HEK293 (cell line): ENCODE results near the gene PRKCE.

Experiments used
- CTCF ChIA-PET: fragments of 350-600 bp; formaldehyde crosslinking; extraction: SDS; loops from one replicate; lab custom pipeline; 2021; ENCODE audit warnings: antibody characterized with exemption; lab: Yijun Ruan, JAX
- POLR2A ChIA-PET: fragments of 300-600 bp; formaldehyde crosslinking; extraction: SDS; loops from one replicate; lab custom pipeline; 2020; ENCODE audit warnings: antibody characterized with exemption, inconsistent platforms; lab: Yijun Ruan, JAX
- H3K27ac ChIP-seq: fragments of 200-500 bp; sonication (Bioruptor generic); 2 replicates; pipeline ENCODE4 v1.5.1; 2014; ENCODE audit warnings: low read depth, low read length, control low read depth, inconsistent platforms; ENCODE audit errors: extremely low read depth
- H3K36me3 ChIP-seq, 2 experiments: fragments of 200-500 bp in 1 of 2; sonication (Bioruptor generic) in 1 of 2; 1 replicate in 1 of 2; 2 replicates in 1 of 2; pipeline ENCODE4 v1.5.1; 2014 to 2017; ENCODE audit warnings: inconsistent platforms in 2 of 2, low read length in 2 of 2; ENCODE audit not compliant: control insufficient read depth in 2 of 2, insufficient read depth in 1 of 2
- H3K4me1 ChIP-seq: fragments of 200-500 bp; sonication (Bioruptor generic); 2 replicates; pipeline ENCODE4 v1.5.1; 2014; ENCODE audit warnings: mild to moderate bottlenecking, low read length, inconsistent platforms; ENCODE audit not compliant: control insufficient read depth, insufficient read depth
- H3K4me3 ChIP-seq: 2 replicates; pipeline ENCODE4 v1.5.1; 2011; ENCODE audit warnings: low read depth, mild to moderate bottlenecking, control low read depth, low read length, moderate library complexity
- H3K9me3 ChIP-seq: fragments of 200-500 bp; sonication (Bioruptor generic); 2 replicates; pipeline ENCODE4 v1.5.1; 2014; ENCODE audit warnings: low read depth, low read length, inconsistent platforms; ENCODE audit not compliant: control insufficient read depth, insufficient read depth
- GLI2 ChIP-seq: fragments of 450-650 bp; formaldehyde crosslinking; IDR thresholded peaks from 2 replicates; pipeline ENCODE4; 2017; ENCODE audit warnings: missing biosample characterization, missing genetic modification characterization, low read depth, borderline replicate concordance
- ZBTB20 ChIP-seq: fragments of 450-650 bp; formaldehyde crosslinking; IDR thresholded peaks from 2 replicates; pipeline ENCODE4 v1.5.1; 2016; ENCODE audit warnings: missing biosample characterization, missing genetic modification characterization
- ZBTB8A ChIP-seq: fragments of 450-650 bp; formaldehyde crosslinking; IDR thresholded peaks from 2 replicates; pipeline ENCODE4 v1.5.1; 2016; ENCODE audit warnings: missing biosample characterization, missing genetic modification characterization
- ZNF404 ChIP-seq: fragments of 450-650 bp; formaldehyde crosslinking; IDR thresholded peaks from 2 replicates; pipeline ENCODE4 v1.5.1; 2017; ENCODE audit warnings: missing biosample characterization, missing genetic modification characterization
- ZNF707 ChIP-seq: fragments of 450-650 bp; formaldehyde crosslinking; IDR thresholded peaks from 2 replicates; pipeline ENCODE4 v1.5.1; 2016; ENCODE audit warnings: missing biosample characterization, missing genetic modification characterization
- ZNF791 ChIP-seq: fragments of 450-650 bp; formaldehyde crosslinking; IDR thresholded peaks from 2 replicates; pipeline ENCODE4 v1.5.1; 2016; ENCODE audit warnings: missing biosample characterization, missing genetic modification characterization
- ZNF843 ChIP-seq: fragments of 450-650 bp; formaldehyde crosslinking; IDR thresholded peaks from 2 replicates; pipeline ENCODE4 v1.5.1; 2016; ENCODE audit warnings: missing biosample characterization, missing genetic modification characterization
- TF ChIP-seq, protein P1 (sequence below): fragments of 450-650 bp; formaldehyde crosslinking; IDR thresholded peaks from 2 replicates; pipeline ENCODE4 v1.5.1; 2016; ENCODE audit warnings: missing biosample characterization, missing genetic modification characterization
- TF ChIP-seq, protein P2 (sequence below): fragments of 450-650 bp; formaldehyde crosslinking; IDR thresholded peaks from 2 replicates; pipeline ENCODE4 v1.5.1; 2016; ENCODE audit warnings: missing biosample characterization, missing genetic modification characterization, borderline replicate concordance
- TF ChIP-seq, protein P3 (sequence below): fragments of 450-650 bp; formaldehyde crosslinking; IDR thresholded peaks from 2 replicates; pipeline ENCODE4 v1.5.1; 2017; ENCODE audit warnings: missing biosample characterization, missing genetic modification characterization
- TF ChIP-seq, protein P4 (sequence below): fragments of 450-650 bp; formaldehyde crosslinking; IDR thresholded peaks from 2 replicates; pipeline ENCODE4 v1.5.1; 2017; ENCODE audit warnings: missing biosample characterization, missing genetic modification characterization
- TF ChIP-seq, protein P5 (sequence below): fragments of 450-650 bp; formaldehyde crosslinking; IDR thresholded peaks from 2 replicates; pipeline ENCODE4 v1.5.1; 2017; ENCODE audit warnings: missing biosample characterization, missing genetic modification characterization

The PRKCE gene

DNA sequence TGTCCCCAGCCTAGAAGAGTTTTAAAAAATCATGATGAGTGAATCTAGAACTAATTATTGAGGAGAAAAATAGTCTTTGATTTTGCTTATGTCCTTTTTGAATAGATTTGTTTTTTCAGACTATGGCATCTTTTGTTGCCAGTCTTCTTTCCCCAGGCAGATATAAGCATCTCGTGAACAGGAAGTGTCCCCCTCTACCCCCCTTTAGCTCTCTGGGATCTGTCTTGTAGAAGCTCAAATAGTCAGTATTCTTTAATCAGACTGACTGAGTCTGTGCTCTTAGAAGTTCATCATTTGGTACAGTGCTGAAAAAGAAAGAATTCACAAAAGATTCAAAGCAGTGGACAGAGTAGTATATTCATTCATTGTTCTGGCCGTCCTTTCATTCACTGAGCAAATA lies 10.4 kb downstream of the PRKCE start (continued):
- TF ChIP-seq, protein P1, sequence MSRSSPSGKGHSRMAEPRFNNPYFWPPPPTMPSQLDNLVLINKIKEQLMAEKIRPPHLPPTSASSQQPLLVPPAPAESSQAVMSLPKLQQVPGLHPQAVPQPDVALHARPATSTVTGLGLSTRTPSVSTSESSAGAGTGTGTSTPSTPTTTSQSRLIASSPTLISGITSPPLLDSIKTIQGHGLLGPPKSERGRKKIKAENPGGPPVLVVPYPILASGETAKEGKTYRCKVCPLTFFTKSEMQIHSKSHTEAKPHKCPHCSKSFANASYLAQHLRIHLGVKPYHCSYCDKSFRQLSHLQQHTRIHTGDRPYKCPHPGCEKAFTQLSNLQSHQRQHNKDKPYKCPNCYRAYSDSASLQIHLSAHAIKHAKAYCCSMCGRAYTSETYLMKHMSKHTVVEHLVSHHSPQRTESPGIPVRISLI (tag by site-specific recombination): no peak
- TF ChIP-seq ZBTB8A (tag by site-specific recombination) (no peak), GLI2 (tag by site-specific recombination) (no peak), ZNF843 (no peak), ZNF791 (no peak), ZNF404 (tag by site-specific recombination) (no peak)
- TF ChIP-seq, protein P2, sequence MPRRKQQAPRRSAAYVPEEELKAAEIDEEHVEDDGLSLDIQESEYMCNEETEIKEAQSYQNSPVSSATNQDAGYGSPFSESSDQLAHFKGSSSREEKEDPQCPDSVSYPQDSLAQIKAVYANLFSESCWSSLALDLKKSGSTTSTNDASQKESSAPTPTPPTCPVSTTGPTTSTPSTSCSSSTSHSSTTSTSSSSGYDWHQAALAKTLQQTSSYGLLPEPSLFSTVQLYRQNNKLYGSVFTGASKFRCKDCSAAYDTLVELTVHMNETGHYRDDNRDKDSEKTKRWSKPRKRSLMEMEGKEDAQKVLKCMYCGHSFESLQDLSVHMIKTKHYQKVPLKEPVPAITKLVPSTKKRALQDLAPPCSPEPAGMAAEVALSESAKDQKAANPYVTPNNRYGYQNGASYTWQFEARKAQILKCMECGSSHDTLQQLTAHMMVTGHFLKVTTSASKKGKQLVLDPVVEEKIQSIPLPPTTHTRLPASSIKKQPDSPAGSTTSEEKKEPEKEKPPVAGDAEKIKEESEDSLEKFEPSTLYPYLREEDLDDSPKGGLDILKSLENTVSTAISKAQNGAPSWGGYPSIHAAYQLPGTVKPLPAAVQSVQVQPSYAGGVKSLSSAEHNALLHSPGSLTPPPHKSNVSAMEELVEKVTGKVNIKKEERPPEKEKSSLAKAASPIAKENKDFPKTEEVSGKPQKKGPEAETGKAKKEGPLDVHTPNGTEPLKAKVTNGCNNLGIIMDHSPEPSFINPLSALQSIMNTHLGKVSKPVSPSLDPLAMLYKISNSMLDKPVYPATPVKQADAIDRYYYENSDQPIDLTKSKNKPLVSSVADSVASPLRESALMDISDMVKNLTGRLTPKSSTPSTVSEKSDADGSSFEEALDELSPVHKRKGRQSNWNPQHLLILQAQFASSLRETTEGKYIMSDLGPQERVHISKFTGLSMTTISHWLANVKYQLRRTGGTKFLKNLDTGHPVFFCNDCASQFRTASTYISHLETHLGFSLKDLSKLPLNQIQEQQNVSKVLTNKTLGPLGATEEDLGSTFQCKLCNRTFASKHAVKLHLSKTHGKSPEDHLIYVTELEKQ (tag by site-specific recombination): no peak
- TF ChIP-seq, protein P3, sequence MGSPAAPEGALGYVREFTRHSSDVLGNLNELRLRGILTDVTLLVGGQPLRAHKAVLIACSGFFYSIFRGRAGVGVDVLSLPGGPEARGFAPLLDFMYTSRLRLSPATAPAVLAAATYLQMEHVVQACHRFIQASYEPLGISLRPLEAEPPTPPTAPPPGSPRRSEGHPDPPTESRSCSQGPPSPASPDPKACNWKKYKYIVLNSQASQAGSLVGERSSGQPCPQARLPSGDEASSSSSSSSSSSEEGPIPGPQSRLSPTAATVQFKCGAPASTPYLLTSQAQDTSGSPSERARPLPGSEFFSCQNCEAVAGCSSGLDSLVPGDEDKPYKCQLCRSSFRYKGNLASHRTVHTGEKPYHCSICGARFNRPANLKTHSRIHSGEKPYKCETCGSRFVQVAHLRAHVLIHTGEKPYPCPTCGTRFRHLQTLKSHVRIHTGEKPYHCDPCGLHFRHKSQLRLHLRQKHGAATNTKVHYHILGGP (tag by site-specific recombination): no peak

DNA sequence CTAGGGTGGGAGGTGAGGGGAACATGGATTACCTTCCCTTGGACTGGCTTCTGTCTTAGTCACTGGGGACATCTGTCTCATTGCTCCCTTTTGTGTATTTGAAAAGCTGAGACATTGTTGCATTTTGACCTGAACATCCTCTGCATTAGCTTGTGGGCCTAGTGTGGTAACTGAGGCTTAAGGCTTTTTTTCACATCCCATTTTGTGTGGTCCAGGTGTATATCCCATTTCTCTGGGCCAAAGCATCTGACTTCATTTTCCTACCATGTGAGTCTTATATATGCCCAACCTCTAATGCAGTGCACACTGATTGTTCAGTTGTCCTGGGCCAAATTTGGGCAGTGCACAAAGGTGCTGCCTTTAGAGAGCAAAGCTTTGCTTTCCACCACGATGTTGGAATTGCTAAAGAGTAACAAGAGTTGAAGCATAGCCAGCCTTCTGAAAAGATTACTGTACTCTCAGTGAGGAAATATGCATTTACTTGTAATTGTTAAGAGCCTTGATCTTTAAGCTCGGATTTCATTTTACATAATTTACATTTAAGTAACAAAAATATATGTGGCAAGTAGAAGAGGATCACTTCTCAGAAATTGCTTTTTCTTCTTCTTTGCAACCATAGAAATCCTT lies 13.3 kb downstream of the PRKCE start:
- ChIA-PET POLR2A (no interaction called here), CTCF (interaction anchor here (0.8 kb wide), 2 partner anchors 95 to 272 kb away, joined by 3 read pairs; no protein-coding TSS in a partner anchor)
- TF ChIP-seq ZBTB20 (0 out of 2 replicates have a peak, but pooled peaks have one; percentile 26), ZNF707 (tag by site-specific recombination) (no peak)
- TF ChIP-seq, protein P4, sequence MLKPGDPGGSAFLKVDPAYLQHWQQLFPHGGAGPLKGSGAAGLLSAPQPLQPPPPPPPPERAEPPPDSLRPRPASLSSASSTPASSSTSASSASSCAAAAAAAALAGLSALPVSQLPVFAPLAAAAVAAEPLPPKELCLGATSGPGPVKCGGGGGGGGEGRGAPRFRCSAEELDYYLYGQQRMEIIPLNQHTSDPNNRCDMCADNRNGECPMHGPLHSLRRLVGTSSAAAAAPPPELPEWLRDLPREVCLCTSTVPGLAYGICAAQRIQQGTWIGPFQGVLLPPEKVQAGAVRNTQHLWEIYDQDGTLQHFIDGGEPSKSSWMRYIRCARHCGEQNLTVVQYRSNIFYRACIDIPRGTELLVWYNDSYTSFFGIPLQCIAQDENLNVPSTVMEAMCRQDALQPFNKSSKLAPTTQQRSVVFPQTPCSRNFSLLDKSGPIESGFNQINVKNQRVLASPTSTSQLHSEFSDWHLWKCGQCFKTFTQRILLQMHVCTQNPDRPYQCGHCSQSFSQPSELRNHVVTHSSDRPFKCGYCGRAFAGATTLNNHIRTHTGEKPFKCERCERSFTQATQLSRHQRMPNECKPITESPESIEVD (tag by site-specific recombination): no peak
- TF ChIP-seq, protein P5, sequence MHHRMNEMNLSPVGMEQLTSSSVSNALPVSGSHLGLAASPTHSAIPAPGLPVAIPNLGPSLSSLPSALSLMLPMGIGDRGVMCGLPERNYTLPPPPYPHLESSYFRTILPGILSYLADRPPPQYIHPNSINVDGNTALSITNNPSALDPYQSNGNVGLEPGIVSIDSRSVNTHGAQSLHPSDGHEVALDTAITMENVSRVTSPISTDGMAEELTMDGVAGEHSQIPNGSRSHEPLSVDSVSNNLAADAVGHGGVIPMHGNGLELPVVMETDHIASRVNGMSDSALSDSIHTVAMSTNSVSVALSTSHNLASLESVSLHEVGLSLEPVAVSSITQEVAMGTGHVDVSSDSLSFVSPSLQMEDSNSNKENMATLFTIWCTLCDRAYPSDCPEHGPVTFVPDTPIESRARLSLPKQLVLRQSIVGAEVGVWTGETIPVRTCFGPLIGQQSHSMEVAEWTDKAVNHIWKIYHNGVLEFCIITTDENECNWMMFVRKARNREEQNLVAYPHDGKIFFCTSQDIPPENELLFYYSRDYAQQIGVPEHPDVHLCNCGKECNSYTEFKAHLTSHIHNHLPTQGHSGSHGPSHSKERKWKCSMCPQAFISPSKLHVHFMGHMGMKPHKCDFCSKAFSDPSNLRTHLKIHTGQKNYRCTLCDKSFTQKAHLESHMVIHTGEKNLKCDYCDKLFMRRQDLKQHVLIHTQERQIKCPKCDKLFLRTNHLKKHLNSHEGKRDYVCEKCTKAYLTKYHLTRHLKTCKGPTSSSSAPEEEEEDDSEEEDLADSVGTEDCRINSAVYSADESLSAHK: no peak
- no peak overlapping the region for H3K27ac ChIP-seq
- peaks cover 6% of the 10 kb centered on the region; the same call in 1 of the 2 replicates for H3K4me1 ChIP-seq
- no peak overlapping the region for H3K4me3 ChIP-seq
- no peaks in the 10 kb centered on the region for H3K9me3 ChIP-seq
- H3K36me3 ChIP-seq: no peaks in the 10 kb centered on the region; a peak in 1 of 3 replicates
